Transverse colon (tissue), 4 donors: Measurements from ENCODE around the gene ATP6V1B1.

Source experiments
- POLR2A ChIP-seq: fragments of 450-650 bp; IDR thresholded peaks from one replicate; pipeline ENCODE4 v1.6.1; 2016; ENCODE audit warnings: antibody characterized with exemption, mild to moderate bottlenecking, moderate library complexity
- POLR2AphosphoS5 ChIP-seq, 3 donors: sonication (generic); formaldehyde crosslinking; IDR thresholded peaks; one replicate each; pipeline ENCODE4 v1.6.1; 2016; ENCODE audit warnings: antibody characterized with exemption in 3 of 3
- TF ChIP-seq, protein P1 (sequence below), 5 experiments: fragments of 200-600 bp in 3 of 5; fragments of 450-650 bp in 2 of 5; sonication (generic) in 3 of 5; IDR thresholded peaks; 1 replicate in 2 of 5; 2 replicates in 3 of 5; pipeline ENCODE4 v1.5.1; 2016 to 2017; ENCODE audit warnings: antibody characterized with exemption in 5 of 5, inconsistent platforms in 3 of 5, mild to moderate bottlenecking in 2 of 5, moderate library complexity in 1 of 5

DNA sequence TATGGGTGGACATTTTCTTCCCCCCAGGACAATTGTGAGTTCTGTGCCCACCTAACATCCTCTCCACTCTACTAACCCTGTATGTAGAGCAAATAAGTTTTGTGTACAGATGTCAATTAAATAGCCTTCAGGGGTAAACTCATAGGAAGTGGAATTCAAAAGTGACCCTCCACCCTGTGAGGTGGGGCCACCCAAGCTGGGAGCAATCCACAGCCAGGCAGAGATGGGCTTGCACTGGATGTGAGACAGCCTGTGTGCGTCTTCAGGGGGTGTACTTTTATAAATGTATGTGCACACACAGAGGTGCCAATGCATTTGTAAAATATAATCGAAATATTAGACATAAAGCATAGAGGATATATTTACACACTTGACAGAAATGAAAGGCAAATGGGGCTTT, 33.1 kb upstream of the ATP6V1B1 start:
- TF ChIP-seq POLR2A: no peak
- TF ChIP-seq, protein P1, sequence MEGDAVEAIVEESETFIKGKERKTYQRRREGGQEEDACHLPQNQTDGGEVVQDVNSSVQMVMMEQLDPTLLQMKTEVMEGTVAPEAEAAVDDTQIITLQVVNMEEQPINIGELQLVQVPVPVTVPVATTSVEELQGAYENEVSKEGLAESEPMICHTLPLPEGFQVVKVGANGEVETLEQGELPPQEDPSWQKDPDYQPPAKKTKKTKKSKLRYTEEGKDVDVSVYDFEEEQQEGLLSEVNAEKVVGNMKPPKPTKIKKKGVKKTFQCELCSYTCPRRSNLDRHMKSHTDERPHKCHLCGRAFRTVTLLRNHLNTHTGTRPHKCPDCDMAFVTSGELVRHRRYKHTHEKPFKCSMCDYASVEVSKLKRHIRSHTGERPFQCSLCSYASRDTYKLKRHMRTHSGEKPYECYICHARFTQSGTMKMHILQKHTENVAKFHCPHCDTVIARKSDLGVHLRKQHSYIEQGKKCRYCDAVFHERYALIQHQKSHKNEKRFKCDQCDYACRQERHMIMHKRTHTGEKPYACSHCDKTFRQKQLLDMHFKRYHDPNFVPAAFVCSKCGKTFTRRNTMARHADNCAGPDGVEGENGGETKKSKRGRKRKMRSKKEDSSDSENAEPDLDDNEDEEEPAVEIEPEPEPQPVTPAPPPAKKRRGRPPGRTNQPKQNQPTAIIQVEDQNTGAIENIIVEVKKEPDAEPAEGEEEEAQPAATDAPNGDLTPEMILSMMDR (IDR thresholded peaks at IDR 0.05): no peak
- TF ChIP-seq POLR2AphosphoS5 (IDR thresholded peaks at IDR 0.05): no peak
